ENCODE data around the gene CLCN5. TPM values are rescaled to one million over a fixed set of nuclear protein-coding genes. Genes with fewer than 3 reads are reported as not detected.

CLCN5 gene
- total and polyA plus RNA-seq, 2 experiments from 2014 or later: 3.7 to 13.6 TPM

GRCh38 chrX:50107470-50107869 lies 185.1 kb downstream of the CLCN5 start:
- no peak overlapping the region for H2AFZ ChIP-seq
- H3K27ac Mint-ChIP-seq: no peak overlapping the region
- no peaks in the 10 kb centered on the region; the same call in 2 of the 3 replicates for H3K9me3 Mint-ChIP-seq
- TF ChIP-seq CTCF (conservative IDR thresholded peaks at IDR 0.05; ENCODE audit: low read depth in 2 of 2) (no peak), CREB1 (CRISPR knock-in tag; IDR thresholded peaks at IDR 0.05; ENCODE audit: low read depth) (no peak), ZNF462 (CRISPR knock-in tag; IDR thresholded peaks at IDR 0.05) (no peak), JUNB (IDR thresholded peaks at IDR 0.05; ENCODE audit: unreplicated experiment) (no peak), REST (IDR thresholded peaks at IDR 0.05; ENCODE audit: unreplicated experiment) (no peak), EZH2 (IDR thresholded peaks at IDR 0.05; ENCODE audit: low read depth, unreplicated experiment) (no peak), POLR2AphosphoS5 (IDR thresholded peaks at IDR 0.05; ENCODE audit: low read depth) (no peak), STAT1 (IDR thresholded peaks at IDR 0.05; ENCODE audit: unreplicated experiment) (no peak), NANOG (IDR thresholded peaks at IDR 0.05; ENCODE audit: borderline replicate concordance) (no peak), EZH2phosphoT487 (IDR thresholded peaks at IDR 0.05; ENCODE audit: unreplicated experiment) (no peak), ETS1 (IDR thresholded peaks at IDR 0.05) (no peak), ZNF331 (CRISPR knock-in tag; IDR thresholded peaks at IDR 0.05; ENCODE audit: low read depth) (no peak), ZNF114 (CRISPR knock-in tag; IDR thresholded peaks at IDR 0.05) (no peak)
- H3K4me1 Mint-ChIP-seq: peaks cover 28% of the 10 kb centered on the region
- no peaks in the 10 kb centered on the region for H3K27me3 ChIP-seq (ENCODE audit: insufficient read depth)
- 0 out of 2 replicates have a peak, but pooled peaks cover 3% of the 10 kb centered on the region for H3K9me2 ChIP-seq (ENCODE audit: insufficient read depth)
- H3F3A ChIP-seq (replicated peaks; ENCODE audit: low read depth): no peaks in the 10 kb centered on the region
- no peaks in the 10 kb centered on the region for H3K79me2 ChIP-seq (replicated peaks; ENCODE audit: insufficient read depth)
- no peaks in the 10 kb centered on the region for H3K36me3 Mint-ChIP-seq (ENCODE audit: low read depth)
- no peak for DNase-seq (ENCODE audit: low spot score)
- no peak overlapping the region for H3K27ac ChIP-seq (ENCODE audit: low read depth)
- H3K36me3 ChIP-seq (ENCODE audit: insufficient read depth): no peaks in the 10 kb centered on the region
- peaks cover 43% of the 10 kb centered on the region for H3K4me1 ChIP-seq (ENCODE audit: insufficient read depth)
- no peak overlapping the region for H3K4me3 ChIP-seq
- no peaks in the 10 kb centered on the region for H4K20me1 ChIP-seq (replicated peaks; ENCODE audit: insufficient read depth)
- no peak for ATAC-seq
- H3K27me3 Mint-ChIP-seq (ENCODE audit: insufficient read depth, low read depth, poor library complexity): peaks cover 5% of the 10 kb centered on the region
- H3K4me3 Mint-ChIP-seq: no peak overlapping the region
- H3K4me2 ChIP-seq: no peak overlapping the region
